Glutamatergic neuron (in vitro differentiated cells): ENCODE measurements around the gene RCAN3. TPM values are rescaled to one million over a fixed set of nuclear protein-coding genes. Genes with fewer than 3 reads are reported as not detected.
"Not testable (repeated sequence)": the region's sequence is repeated elsewhere in the genome, so short reads cannot be mapped to it uniquely, and the experiment has no call there.

Experiments used
- DNase-seq: peaks from one replicate; pipeline ENCODE4 v3.0.0; 2022
- H3K27ac Mint-ChIP-seq: one replicate; pipeline ENCODE4 v1.8.0; 2020; ENCODE audit warnings: mild to moderate bottlenecking, mixed read lengths, inconsistent platforms; ENCODE audit not compliant: unreplicated experiment
- H3K27me3 Mint-ChIP-seq: one replicate; pipeline ENCODE4 v1.8.0; 2020; ENCODE audit warnings: mild to moderate bottlenecking, moderate library complexity, mixed read lengths, inconsistent platforms; ENCODE audit not compliant: unreplicated experiment
- H3K36me3 Mint-ChIP-seq: one replicate; pipeline ENCODE4 v1.8.0; 2020; ENCODE audit warnings: mild to moderate bottlenecking, mixed read lengths, inconsistent platforms; ENCODE audit not compliant: unreplicated experiment
- H3K4me1 Mint-ChIP-seq: one replicate; pipeline ENCODE4 v1.8.0; 2020; ENCODE audit warnings: mild to moderate bottlenecking, low read depth, mixed read lengths, inconsistent platforms; ENCODE audit not compliant: unreplicated experiment
- H3K4me3 Mint-ChIP-seq: one replicate; pipeline ENCODE4 v1.8.0; 2020; ENCODE audit warnings: mild to moderate bottlenecking, mixed read lengths, inconsistent platforms; ENCODE audit not compliant: unreplicated experiment
- H3K9me3 Mint-ChIP-seq: one replicate; pipeline ENCODE4 v1.8.0; 2020; ENCODE audit warnings: mild to moderate bottlenecking, moderate library complexity, mixed read lengths, inconsistent platforms; ENCODE audit not compliant: unreplicated experiment
- total RNA-seq: library from RNA; stranded (reverse); fragmentation: NEBNext Ultra II Directional; extraction: Animal tissue kit (Norgen Biotek cat#: 25700); gene quantifications from one replicate; pipeline ENCODE4 v1.2.1, GENCODE V29; 2021; ENCODE audit not compliant: unreplicated experiment
- TF ChIP-seq, protein P1 (sequence below): fragments of 200-600 bp; sonication (generic); IDR thresholded peaks from one replicate; pipeline ENCODE4 v1.5.0; 2021; ENCODE audit not compliant: partially characterized antibody, unreplicated experiment

The RCAN3 gene
- total RNA-seq, 1 donor from 2014 or later: 21.8 TPM

DNA sequence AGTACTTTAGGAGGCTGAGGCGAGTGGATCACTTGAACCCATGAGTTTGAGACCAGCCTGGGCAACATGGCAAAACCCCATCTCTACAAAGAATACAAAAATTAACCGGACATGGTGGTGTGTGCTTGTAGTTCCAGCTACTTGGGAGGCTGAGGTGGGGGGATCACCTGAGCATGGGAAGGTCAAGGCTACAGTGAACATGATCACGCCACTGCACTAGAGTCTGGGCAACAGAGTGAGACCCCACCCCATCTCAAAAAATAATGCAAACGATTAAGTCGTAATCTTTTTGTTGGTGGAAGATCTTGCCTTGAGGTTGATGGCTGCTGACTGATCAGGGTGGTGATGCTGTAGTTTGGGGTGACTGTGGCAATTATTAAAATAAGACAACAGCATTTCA lies 6.3 kb downstream of the RCAN3 start:
- H3K27ac Mint-ChIP-seq: no peak overlapping the region
- TF ChIP-seq, protein P1, sequence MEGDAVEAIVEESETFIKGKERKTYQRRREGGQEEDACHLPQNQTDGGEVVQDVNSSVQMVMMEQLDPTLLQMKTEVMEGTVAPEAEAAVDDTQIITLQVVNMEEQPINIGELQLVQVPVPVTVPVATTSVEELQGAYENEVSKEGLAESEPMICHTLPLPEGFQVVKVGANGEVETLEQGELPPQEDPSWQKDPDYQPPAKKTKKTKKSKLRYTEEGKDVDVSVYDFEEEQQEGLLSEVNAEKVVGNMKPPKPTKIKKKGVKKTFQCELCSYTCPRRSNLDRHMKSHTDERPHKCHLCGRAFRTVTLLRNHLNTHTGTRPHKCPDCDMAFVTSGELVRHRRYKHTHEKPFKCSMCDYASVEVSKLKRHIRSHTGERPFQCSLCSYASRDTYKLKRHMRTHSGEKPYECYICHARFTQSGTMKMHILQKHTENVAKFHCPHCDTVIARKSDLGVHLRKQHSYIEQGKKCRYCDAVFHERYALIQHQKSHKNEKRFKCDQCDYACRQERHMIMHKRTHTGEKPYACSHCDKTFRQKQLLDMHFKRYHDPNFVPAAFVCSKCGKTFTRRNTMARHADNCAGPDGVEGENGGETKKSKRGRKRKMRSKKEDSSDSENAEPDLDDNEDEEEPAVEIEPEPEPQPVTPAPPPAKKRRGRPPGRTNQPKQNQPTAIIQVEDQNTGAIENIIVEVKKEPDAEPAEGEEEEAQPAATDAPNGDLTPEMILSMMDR: no peak
- H3K4me3 Mint-ChIP-seq: no peak overlapping the region
- no peaks in the 10 kb centered on the region for H3K27me3 Mint-ChIP-seq
- H3K4me1 Mint-ChIP-seq: peaks cover 14% of the 10 kb centered on the region
- no peak for DNase-seq
- peaks cover 6% of the 10 kb centered on the region for H3K36me3 Mint-ChIP-seq
- peaks cover 2% of the 10 kb centered on the region for H3K9me3 Mint-ChIP-seq

DNA sequence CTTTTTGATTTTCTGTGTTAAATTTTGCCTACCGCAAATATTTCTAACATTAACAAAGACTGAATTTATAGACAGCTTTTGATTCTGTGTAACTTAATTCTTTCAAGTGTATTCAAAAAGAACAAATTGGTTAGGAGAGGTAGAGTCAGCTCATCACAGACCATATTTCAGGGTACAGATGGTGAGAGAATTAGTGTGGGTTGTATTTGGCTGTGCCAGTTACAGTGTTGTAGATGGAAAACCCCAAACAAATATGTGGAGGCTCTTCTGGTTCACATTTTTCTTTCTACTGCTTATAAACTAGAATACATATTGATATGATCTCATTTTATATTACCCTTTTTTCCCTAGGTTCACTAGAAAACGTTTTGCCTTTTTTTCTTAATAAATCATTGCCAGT lies 11.1 kb downstream of the RCAN3 start:
- Mint-ChIP-seq H3K27me3 (no peaks in the 10 kb centered on the region), H3K27ac (no peak overlapping the region), H3K4me3 (no peak overlapping the region), H3K9me3 (peaks cover 2% of the 10 kb centered on the region), H3K36me3 (peaks cover 6% of the 10 kb centered on the region), H3K4me1 (peaks cover 5% of the 10 kb centered on the region)
- TF ChIP-seq, protein P1: no peak
- DNase-seq: no peak

DNA sequence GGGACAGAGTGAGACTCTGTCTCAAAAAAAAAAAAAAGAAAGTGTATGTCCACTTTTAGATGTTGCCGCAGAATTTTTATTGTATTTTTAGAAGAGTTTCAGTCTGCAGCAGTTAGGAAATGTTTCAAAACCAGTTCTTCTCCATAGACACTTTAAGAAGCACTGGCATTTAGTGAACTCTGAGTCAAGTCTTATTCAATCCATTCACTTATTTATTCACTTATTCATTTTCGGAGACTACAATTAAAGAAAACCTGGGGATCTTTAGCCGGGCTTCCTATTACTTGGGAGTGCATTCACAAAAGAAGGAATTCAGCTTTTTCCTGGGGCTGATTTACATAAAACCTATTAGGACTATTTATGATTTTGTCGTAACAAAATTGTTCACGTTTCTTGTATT lies 12.3 kb downstream of the RCAN3 start:
- H3K27ac Mint-ChIP-seq: no peak overlapping the region
- TF ChIP-seq, protein P1: no peak
- H3K4me1 Mint-ChIP-seq: peaks cover 5% of the 10 kb centered on the region
- peaks cover 2% of the 10 kb centered on the region for H3K9me3 Mint-ChIP-seq
- no peaks in the 10 kb centered on the region for H3K27me3 Mint-ChIP-seq
- peaks cover 2% of the 10 kb centered on the region for H3K36me3 Mint-ChIP-seq
- no peak overlapping the region for H3K4me3 Mint-ChIP-seq
- DNase-seq: no peak

DNA sequence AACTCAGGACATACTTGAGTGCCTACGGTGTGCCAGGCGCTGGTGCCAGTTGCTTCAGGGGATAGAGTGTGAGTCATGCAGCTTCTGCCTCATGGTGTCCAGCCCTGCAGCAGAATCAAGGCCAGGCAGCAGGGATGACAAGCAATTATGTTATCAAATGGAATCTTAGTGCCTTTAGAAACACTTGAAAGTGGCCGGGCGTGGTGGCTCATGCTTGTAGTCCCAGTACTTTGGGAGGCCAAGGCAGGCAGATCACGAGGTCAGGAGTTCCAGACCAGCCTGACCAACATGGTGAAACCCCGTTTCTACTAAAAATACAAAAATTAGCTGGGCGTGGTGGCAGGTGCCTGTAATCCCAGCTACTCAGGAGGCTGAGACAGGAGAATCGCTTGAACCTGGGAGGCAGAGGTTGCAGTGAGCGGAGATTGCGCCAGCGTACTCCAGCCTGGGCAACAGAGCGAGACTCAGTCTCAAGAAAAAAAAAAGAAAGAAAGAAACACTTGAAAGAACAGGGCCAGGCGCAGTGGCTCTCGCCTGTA lies 13.1 kb downstream of the RCAN3 start:
- H3K27ac Mint-ChIP-seq, H3K4me1 Mint-ChIP-seq, DNase-seq, H3K27me3 Mint-ChIP-seq, H3K9me3 Mint-ChIP-seq, H3K36me3 Mint-ChIP-seq, H3K4me3 Mint-ChIP-seq: not testable (repeated sequence)

DNA sequence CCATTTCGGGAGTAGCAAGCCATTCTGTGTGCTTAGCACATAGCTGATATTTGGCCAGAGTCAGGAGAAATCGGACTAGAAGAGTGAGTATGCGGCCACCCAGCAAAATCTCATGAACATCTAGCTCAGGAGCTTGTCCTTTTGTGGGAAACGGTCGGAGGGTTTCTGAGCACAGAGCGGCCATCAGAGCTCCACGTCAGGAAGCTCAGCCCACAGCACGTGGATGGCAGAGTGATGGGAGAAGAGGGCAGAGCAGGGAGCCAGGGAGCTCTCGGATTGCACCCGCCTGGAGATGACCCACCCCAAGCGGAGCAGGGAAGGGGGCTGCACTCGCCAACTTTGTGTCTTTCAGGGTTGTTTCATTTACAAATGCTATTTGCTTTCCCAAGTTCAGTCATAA lies 13.9 kb downstream of the RCAN3 start:
- H3K27ac Mint-ChIP-seq: no peak overlapping the region
- peaks cover 4% of the 10 kb centered on the region for H3K4me1 Mint-ChIP-seq
- TF ChIP-seq, protein P1: no peak
- no peaks in the 10 kb centered on the region for H3K36me3 Mint-ChIP-seq
- no peak for DNase-seq
- H3K27me3 Mint-ChIP-seq: no peaks in the 10 kb centered on the region
- peaks cover 2% of the 10 kb centered on the region for H3K9me3 Mint-ChIP-seq
- H3K4me3 Mint-ChIP-seq: no peak overlapping the region
